ENCODE measurements around the gene FUCA2.

DNA sequence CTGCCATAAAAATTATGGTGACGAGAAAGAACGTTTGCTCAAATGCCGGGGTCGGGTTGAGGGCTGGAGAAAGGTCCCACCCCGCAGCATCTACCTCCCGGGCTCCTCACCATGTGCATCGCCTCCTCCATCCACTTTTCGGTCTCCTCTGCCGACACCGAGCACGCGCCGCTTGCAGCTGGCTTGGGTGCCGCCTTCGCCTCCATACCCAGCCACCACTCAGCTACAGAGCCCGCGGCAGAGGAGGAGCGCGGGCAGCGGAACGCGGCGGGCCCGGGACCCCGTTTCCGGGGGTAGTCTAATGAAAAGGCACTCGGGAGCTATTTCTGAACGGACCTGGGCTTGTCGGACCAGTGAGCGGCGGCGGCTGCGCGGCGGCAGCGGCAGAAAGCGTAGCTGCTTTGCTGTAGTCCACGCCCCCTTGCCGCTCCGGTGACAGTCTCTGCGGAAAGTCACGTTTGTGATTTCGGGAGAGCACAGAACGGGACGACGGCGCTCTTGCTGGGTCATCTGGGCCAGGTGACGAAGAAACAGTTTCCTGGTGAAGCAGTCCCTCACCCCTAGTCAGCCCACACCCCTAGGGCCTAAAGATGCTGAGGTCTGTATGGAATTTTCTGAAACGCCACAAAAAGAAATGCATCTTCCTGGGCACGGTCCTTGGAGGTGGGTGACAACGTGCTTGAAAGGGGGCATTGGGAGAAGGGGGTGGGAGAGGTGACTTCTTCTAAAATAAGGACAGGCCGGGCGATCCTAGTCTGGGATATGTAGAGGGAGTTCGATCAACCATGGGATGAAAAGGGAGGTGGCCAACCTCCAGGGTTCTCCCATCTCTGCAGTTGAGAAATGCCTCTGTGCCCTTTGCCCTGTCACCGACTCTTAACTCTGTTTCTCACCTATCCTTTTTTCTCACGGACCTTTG, 60.8 kb downstream of the FUCA2 start, which contains the start of the genes ADAT2 and PEX3:
- peak; percentile 86 for TF ChIP-seq ZFP3 (CRISPR knock-in tag; IDR thresholded peaks at IDR 0.05)
- no peak for TF ChIP-seq SNAI2 (CRISPR knock-in tag; IDR thresholded peaks at IDR 0.05)
- TF ChIP-seq, protein P1, sequence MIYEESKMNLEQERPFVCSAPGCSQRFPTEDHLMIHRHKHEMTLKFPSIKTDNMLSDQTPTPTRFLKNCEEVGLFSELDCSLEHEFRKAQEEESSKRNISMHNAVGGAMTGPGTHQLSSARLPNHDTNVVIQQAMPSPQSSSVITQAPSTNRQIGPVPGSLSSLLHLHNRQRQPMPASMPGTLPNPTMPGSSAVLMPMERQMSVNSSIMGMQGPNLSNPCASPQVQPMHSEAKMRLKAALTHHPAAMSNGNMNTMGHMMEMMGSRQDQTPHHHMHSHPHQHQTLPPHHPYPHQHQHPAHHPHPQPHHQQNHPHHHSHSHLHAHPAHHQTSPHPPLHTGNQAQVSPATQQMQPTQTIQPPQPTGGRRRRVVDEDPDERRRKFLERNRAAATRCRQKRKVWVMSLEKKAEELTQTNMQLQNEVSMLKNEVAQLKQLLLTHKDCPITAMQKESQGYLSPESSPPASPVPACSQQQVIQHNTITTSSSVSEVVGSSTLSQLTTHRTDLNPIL (CRISPR knock-in tag; IDR thresholded peaks at IDR 0.05; ENCODE audit: low read depth), result no peak
- TF ChIP-seq, protein P2, sequence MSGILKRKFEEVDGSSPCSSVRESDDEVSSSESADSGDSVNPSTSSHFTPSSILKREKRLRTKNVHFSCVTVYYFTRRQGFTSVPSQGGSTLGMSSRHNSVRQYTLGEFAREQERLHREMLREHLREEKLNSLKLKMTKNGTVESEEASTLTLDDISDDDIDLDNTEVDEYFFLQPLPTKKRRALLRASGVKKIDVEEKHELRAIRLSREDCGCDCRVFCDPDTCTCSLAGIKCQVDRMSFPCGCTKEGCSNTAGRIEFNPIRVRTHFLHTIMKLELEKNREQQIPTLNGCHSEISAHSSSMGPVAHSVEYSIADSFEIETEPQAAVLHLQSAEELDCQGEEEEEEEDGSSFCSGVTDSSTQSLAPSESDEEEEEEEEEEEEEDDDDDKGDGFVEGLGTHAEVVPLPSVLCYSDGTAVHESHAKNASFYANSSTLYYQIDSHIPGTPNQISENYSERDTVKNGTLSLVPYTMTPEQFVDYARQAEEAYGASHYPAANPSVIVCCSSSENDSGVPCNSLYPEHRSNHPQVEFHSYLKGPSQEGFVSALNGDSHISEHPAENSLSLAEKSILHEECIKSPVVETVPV (CRISPR knock-in tag; IDR thresholded peaks at IDR 0.05), result no peak
- TF ChIP-seq ZNF565 (CRISPR knock-in tag; conservative IDR thresholded peaks at IDR 0.05; ENCODE audit: low read depth), result no peak
- TF ChIP-seq ZNF70 (CRISPR knock-in tag; IDR thresholded peaks at IDR 0.05), result no peak
- TF ChIP-seq, protein P3, sequence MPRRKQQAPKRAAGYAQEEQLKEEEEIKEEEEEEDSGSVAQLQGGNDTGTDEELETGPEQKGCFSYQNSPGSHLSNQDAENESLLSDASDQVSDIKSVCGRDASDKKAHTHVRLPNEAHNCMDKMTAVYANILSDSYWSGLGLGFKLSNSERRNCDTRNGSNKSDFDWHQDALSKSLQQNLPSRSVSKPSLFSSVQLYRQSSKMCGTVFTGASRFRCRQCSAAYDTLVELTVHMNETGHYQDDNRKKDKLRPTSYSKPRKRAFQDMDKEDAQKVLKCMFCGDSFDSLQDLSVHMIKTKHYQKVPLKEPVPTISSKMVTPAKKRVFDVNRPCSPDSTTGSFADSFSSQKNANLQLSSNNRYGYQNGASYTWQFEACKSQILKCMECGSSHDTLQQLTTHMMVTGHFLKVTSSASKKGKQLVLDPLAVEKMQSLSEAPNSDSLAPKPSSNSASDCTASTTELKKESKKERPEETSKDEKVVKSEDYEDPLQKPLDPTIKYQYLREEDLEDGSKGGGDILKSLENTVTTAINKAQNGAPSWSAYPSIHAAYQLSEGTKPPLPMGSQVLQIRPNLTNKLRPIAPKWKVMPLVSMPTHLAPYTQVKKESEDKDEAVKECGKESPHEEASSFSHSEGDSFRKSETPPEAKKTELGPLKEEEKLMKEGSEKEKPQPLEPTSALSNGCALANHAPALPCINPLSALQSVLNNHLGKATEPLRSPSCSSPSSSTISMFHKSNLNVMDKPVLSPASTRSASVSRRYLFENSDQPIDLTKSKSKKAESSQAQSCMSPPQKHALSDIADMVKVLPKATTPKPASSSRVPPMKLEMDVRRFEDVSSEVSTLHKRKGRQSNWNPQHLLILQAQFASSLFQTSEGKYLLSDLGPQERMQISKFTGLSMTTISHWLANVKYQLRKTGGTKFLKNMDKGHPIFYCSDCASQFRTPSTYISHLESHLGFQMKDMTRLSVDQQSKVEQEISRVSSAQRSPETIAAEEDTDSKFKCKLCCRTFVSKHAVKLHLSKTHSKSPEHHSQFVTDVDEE (CRISPR knock-in tag; IDR thresholded peaks at IDR 0.05), result no peak
- TF ChIP-seq PPARA (CRISPR knock-in tag; IDR thresholded peaks at IDR 0.05; ENCODE audit: borderline replicate concordance), result no peak
- no peak for TF ChIP-seq ZFP30 (CRISPR knock-in tag; IDR thresholded peaks at IDR 0.05)
- TF ChIP-seq CSDC2 (CRISPR knock-in tag; IDR thresholded peaks at IDR 0.05), result peak; percentile 61; the same call in 1 of the 2 replicates
- no peak for TF ChIP-seq ISL1 (CRISPR knock-in tag; IDR thresholded peaks at IDR 0.05)
- TF ChIP-seq PATZ1 (CRISPR knock-in tag; IDR thresholded peaks at IDR 0.05; ENCODE audit: borderline replicate concordance), result no peak
- TF ChIP-seq BACH2 (CRISPR knock-in tag; IDR thresholded peaks at IDR 0.05; ENCODE audit: borderline replicate concordance), result no peak

Data from SK-N-SH treated with all-trans-retinoic acid at 6 μM for 48 hours (cell line).